Hematopoietic multipotent progenitor cell treated with erythropoietin and hydrocortisone succinate and interleukin-3 and kit ligand, for 17 days (in vitro differentiated cells): Measurements from ENCODE around the gene CTAG1A.
"Not testable (repeated sequence)": the region's sequence is repeated elsewhere in the genome, so short reads cannot be mapped to it uniquely, and the experiment has no call there.

Source experiments
- DNase-seq: peaks from one replicate; pipeline ENCODE4 v3.0.0-alpha.2; 2015; ENCODE audit warnings: low spot score

Gene CTAG1A

DNA sequence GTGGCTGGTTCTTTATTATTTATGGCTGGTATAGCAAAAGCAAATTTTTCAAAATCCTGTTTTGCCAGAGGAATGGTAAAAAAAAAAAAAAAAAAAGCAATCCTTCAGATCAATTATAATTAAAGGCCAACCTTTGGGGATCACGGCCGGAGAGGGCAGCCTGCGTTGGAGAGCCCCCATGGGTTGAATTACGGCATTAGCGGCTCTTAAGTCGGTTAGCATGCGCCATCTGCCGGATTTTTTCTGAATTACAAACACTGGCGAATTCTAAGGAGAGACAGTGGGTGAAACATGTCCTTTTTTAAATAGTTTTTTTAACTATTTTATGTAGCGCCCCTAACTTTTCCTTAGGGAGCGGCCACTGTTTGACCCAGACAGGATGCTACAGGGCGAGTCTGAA lies 28.7 kb downstream of the CTAG1A start:
- not testable (repeated sequence) for DNase-seq

DNA sequence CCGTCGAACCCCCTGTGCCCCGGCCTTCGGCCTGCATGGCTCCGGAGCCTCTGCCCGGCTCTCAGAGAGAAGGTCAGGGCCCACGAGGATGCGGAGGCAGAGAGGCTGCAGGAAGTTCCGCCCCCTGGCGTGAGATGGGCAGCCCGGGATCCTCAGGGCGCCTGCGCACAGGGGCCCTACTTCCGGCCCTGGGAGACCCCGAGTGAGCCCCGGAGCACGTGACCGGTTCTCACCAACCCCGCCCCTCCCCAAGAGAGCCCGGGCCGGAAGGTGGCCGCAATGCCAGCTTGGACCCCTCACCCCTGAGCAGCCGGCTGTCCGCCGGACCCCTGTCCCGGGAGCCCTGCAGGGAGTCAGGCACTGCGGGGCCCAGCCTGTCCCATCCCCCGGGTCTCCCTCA lies 34.2 kb downstream of the CTAG1A start, which contains the start of gene CTAG1B:
Gene CTAG1B, minus strand, starts transcription at position 101 of the 400 bp plus-strand sequence. Its CDS starts 64 bp downstream, at position 37.
- not testable (repeated sequence) for DNase-seq

DNA sequence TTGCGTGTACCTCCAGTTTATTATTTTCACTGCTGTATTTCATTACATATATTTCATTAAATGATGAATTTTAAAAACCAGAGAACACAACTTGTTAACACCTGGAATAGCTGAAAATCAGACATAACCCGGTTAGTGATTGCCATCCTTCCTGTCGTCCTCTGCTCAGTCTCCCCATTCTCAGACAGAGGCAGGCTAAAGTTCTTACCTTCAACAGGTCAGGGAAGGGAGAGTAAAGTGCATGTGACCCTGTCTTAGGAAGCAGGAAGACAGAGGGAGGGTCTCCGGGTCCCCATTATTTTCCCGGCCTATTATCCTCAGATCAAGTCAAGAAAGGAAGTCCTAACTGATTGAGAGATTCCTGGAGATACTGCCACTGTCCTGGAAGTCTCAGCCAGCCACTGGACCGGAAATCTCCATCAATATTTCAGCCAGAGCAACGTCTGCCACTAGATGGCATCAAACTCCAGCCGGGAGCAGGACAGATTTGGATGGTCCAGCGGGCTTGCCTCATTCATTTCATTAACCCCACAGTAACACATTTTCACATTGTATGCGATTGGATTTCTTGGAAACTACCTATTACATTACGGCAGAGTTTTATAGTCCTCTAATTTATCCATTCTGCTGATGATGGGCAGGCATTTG lies 36.0 kb downstream of the CTAG1A start:
- not testable (repeated sequence) for DNase-seq

DNA sequence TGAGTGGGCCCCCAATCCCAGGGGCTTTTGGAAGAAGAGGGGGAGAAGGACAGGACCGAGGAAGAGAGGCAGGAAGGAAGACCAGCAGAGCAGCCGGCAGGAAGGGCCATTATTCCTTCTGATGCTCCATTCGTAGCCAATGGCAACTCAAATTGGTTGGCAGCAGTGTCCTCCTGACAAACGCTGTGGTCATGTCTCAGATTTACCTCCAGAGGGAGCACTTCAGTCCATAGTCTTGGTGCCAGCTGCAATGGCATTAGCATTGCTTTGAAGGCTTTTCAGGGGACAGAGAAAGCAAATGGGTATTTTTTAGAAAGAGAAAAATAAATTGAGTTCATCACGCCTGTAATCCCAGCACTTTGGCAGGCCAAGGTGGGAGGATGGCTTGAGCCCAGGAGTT lies 44.0 kb downstream of the CTAG1A start:
- DNase-seq, result not testable (repeated sequence)

DNA sequence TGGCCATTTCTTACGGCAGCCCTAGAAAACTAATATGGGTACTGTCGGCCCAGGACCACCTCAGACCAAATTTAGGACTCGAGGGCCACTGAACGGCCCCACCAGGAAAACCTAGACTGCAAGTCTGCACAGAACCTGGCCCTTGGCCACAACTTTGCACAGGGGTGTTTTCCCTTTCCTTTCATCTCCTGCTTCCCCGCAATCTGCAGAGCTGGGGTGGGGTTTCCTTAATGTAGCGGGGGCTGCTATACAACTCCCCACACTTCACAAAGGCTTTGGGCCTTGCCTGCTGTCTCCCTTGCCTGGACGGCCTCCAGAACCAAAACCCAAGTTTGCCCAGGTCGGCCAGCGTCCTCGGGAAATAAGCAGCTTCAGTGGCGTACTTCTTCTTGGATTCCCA lies 46.0 kb downstream of the CTAG1A start:
- DNase-seq, result not testable (repeated sequence)

DNA sequence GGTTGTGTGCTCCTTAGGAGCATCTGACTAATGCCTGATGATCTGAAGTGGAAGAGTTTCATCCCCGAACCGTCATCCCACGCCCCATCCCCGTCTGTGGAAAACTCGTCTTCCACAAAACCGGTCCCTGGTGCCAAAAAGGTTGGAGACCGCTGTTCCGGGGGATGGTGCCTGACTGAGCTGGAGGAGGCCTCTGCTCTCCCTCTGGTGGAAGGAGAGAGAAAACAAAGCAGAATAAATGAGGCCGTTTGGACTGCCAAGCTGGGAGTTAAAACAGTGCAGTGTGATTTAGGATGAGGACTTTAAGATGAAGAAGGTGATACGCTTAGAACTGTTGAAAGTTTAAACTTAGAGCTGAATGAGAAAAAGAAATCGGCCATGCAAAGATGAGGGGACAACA lies 48.7 kb downstream of the CTAG1A start:
- DNase-seq, result not testable (repeated sequence)
